HG03135 (cell line): ENCODE data around the gene COL5A1.

ENCODE experiments used
- ATAC-seq: cut with Tn5 transposase; IDR thresholded peaks from one replicate; pipeline ENCODE4 v1.9.1; 2021; ENCODE audit warnings: mild to moderate bottlenecking, moderate library complexity; ENCODE audit not compliant: unreplicated experiment

Gene COL5A1

GRCh38 chr9:134641173-134641989 lies at the start of gene COL5A1:
TSS of gene COL5A1 (plus strand) at chr9:134641803. CDS start at chr9:134642188, 385 bp downstream.
- ATAC-seq: no peak

DNA sequence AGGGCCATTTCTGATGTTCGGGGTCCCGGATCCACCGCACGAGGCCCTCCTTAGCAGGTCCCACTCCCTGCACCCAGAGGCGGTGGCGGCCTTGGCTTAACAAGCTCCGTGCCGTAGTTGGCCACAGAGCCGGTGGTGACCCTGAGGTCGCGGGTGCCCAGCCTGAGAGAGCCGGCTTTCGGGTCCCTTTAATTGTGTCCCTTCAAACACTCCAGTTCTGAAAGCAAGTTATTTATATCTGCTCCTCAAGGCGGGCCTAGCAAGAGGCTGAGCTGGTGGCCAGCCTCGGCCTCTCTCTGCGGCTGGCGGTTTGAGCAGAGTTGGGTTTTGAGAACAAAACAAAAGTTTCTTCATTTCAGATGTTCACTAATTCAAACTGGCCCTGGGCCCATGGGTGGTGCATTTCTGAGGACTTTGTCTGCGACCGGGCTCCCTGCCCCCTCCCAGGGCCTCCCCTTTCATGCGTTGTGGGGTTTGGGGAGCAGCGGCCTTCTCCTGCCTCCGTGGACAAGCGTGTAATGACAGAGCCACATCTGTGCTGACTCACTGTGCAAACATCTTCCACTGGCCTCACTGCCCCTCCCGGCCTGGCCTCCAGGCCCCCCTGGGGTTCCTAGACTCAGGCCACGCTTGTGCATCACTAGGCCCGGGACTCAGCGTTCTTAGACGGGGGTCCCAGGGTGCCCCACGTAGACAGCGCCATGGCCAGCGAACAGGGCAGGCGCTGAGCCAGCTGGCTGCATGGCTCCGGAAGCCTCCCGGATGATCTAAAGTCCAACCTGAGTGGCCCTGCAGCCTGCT lies 49.4 kb upstream of the COL5A1 start:
- ATAC-seq: no peak

DNA sequence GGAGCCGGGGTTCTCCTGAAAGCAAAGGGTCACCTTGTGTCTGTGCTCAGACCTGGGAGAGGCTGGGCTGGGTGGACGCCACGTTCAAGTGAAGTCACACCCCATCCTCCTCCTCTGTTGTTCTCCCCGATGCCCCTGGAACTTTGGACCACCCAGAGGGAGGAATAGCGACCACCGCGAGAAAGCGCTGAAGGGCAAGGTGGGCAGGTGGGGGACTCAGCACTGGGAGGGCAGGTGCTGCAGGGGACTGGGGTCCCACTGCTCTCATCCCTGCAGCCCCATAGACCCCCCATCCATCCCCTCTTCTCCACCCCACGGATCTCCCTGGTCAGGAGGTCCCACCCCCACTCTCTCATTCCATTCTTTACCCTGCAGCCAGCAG lies 48.8 kb upstream of the COL5A1 start:
- ATAC-seq: no peak

- no peak for ATAC-seq
These were observed 48.1 kb upstream of the COL5A1 start for GRCh38 chr9:134593286-134594077.

- ATAC-seq: no peak
These were observed 47.3 kb upstream of the COL5A1 start for GRCh38 chr9:134594078-134594941.

DNA sequence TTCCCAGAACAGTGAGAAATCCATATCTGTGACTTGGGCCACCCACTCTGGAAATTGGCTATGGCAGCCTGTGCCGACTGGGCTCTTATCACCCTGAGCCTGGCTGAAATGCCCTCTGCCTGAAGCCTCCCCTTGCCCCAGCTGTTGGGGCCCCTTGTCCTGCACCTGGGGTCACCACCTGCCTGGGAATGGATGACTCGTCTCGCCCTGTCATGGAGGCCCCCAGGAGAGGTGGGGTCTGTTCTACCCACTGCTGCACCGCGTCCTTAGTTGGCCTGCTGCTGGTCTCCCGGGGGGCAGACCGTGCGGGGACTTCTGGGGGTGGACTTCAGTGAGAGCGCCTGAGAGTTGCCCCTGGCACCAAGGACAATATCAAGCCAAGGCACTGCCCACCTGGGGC lies 46.6 kb upstream of the COL5A1 start:
- no peak for ATAC-seq

DNA sequence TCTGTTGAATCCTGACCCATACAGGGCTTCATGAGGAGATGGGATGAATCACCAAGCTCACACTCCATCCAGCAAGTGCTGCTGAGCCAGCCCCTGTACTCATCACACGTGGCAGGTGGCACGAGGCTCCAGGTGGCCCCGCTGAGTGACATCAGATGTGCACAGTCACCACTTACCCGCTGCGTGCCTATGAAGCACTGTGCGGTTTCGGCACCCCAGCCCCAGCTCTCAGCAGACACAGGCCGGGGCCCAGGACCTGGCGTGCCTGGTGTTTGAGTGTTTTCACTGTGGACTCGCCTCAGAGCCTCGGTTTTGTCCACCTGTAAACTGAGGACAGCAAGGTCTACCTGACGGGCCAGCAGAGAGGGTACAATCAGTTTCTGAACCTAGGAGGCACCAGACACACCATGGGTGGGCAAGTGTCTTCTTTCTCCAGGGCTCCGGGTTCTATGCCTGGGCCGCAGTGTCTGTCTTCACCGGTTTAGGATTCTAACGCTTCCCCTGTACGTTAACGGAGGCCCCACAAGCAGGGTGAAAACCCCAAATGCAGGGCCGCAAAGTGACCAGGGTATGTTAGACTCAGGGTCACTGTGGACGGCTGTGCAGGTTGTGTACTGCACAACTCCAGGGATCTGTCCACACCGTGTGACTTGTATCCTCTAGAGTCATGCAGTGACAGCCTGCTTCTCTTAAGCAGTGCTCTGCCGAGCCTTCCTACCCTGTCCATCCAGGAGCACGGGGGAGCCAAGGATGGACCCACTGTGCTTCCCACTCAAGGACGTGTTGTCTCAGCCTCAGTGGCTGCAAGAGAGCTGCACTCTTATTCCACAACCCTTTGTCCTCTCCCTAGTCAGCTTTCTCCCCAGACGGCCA lies 44.3 kb upstream of the COL5A1 start:
- ATAC-seq: no peak

DNA sequence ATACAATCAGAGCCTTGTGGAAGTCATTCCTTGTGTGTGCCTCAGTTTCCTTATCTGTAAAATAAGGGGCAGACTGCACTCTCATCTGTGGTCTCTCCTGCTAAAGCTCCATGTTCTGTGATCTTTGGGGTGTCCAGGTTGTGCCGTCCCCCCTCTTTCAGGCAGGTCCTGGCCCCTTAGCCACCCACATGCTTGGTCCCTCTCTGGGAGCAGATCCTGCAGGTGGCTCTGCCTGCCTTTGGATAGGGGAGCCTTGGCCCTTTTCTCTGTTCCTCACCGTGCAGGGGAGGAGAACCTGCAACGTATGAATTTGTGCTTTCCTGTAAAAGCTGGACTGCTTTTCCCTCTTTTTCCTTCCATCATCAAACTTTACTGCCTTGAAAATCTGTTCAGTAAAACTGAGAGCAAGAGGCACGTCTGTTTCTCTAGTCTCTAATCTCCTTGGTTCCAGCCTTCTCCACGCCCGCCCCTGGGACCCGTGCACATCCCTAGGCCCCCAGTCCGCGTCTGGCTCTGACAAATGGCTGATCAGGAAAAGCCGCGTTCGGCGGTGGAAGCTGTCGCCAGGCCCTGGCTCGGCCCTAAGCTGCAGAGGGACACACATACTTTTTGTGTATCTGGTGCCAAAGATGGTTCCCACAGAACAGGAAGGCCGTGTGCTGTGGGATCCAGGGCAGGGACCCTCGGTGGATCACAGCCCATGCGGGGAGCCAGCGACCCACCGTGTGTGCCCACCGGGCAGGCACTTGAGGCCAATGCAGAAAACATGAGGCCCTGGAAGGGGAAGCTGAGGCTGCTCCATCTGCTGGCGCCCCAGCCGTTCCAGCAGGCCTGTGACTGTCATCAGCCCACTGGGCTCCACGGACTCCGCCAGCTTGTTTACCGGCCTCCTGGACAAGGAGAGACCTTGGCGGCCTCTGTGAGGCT lies 43.4 kb upstream of the COL5A1 start:
- ATAC-seq: no peak

DNA sequence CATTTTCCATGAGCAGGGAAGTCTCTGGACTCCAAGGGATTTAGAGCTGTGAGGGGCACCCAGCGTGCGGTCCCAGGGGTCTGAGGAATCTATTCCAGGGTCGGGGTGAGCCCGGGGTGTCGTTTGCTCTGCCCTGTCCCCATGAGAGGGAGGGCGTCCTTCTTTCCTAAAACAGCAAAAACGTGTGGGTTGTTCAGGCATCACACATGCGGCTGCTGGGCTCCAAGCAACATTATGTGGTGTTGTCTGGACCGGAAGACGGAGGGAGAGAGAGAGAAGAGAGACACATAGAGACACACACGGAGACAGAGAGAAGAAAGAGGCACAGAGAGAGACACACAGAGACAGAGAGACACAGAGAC lies 42.7 kb upstream of the COL5A1 start:
- ATAC-seq: no peak

- ATAC-seq: no peak
These were observed 41.2 kb upstream of the COL5A1 start for GRCh38 chr9:134600371-134600770.

GRCh38 chr9:134600836-134601638 lies 40.6 kb upstream of the COL5A1 start:
- no peak for ATAC-seq

DNA sequence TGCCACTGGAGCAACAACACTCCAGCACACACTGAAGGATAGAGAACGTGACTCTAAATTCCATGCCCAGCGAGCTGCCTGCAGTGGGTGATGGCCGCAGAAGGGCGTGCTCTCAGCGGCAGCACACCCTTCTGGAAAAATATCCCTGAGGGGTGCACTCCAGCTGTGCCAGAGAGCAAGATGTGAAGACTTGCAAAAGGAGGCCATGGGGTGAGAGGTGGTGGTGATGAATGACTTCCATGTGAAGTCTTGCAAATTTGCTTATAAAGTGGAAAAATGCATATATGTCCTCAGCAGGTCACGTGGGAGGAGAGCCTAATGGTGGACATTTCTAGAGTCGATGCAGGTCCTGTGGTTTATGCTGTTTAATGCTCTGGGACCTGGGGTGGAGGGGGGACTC lies 39.8 kb upstream of the COL5A1 start:
- no peak for ATAC-seq

DNA sequence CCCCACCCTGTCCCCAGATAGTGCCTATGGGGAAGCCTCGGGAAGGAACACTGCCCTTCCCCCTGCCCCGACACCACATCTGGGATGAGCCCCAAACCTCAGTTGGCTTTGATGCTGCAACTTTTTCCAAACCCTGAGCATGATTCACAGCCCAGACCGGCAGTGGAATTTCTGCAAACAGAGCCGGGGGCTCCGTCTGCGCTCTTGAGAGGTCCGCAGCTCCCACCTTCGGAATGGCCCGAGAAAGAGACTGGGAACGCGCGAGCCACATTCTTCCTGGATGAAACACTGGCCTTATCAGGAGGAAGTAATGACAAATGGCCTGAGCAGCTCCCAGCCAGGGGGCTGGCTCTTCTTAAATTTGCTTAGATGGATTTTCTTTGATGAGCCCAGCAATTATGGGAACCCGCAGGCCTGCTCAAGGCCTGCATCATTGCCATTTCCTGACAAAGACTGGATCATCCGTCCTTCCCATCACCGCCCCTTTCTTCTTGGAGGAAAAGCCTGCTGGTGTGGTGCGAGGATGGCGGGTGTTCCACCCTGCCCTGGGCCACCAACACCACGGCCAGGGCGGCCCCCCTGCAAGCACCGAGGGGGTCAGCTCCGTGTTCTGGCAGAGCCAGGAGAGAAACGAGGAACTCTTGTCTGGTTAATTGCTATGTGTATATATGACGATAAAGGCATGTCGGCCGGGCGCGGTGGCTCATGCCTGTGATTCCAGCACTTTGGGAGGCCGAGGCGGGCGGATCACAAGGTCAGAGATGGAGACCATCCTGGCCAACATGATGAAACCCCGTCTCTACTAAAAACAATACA lies 38.8 kb upstream of the COL5A1 start:
- no peak for ATAC-seq

DNA sequence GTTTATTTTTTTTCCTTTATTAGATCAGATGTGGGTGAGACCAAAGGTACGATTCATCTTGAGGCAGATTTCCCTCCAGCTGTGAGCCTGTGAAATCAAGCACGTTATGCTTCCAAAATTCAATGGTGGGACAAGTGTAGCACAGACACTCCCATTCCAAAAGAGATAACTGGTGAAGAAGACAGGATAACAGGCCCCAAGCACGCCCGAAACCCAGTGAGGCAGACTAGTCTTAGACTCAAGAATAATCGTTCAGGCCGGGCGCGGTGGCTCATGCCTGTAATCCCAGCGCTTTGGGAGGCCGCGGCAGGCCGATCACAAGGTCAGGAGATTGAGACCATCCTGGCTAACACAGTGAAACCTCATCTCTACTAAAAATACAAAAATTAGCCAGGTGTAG lies 36.8 kb upstream of the COL5A1 start:
- no peak for ATAC-seq

DNA sequence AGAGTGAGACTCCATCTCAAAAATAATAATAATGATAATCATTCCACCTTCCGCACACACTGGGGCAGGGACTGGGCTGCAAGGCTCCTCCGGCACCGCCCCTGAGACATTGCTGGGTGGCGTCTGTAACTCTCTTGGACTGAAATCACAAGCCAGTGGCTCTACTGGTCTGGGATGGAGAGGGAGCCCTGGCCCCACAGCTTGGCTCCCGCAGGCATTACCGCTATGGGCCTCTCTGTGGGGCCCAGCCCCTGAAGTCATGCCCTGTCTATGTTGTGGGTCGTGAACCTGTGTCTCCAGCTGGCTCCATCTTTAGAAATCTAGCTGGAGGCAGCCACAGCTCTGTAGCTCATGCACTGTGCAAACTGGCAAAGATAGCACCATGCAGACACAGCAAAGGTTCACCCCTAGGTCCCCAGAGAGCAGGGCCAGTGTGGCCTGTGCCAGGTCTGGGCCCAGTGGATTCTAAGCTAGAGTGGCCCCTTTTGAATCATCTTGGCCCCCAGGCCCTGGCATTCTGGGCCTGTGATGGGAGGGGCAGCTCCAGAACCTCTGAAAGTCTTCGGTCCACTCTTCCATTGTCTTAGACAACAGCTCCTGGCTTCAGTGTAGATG lies 36.1 kb upstream of the COL5A1 start:
- ATAC-seq: no peak

GRCh38 chr9:134605966-134606357 lies 35.6 kb upstream of the COL5A1 start:
- ATAC-seq: no peak
